ENCODE measurements around the gene THSD7A.

THSD7A gene

DNA sequence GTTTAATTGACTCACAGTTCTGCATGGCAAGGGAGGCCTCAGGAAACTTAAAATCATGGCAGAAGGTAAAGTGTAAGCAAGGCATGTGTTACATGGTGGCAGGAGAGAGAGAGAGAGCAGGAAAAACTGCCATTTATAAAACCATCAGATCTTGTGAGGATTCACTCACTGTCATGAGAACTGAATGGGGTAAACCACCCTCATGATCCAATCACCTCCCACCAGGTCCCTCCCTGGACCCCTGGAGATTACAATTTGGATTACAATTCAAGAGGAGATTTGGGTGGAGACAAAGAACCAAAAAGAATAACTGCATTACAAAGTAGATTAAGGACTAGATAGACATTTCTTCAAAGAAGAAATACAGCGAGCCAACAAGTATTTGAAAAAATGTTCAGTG is 324.1 kb downstream of the THSD7A start:
- no peak for DNase-seq (ENCODE audit: low read depth)

GRCh38 chr7:11506417-11506816 is 325.6 kb downstream of the THSD7A start:
- DNase-seq (ENCODE audit: low read depth) = no peak

DNA sequence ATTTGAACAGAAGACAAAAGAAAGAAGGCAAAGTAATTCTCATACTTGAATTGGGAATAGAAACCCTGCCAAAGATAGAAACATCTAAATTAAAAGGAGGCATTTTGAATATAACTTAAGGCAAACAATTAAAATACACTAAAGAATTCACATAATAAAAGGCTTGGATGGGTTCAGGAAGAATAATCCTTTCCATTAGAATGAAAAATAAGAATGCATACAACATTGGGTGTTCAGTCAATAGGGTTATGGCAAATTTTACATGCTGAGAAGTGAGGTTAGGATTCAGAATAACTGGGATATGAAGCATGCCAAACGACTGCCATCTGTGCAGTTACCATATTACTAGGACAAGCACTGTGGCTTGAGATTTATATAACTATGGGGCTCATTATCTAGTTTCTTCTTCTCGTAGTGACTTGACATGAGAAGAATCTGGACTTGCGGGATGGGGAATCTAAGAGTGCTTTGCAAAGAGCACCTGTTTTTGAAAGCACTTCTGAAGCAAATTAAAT is 326.5 kb downstream of the THSD7A start:
- DNase-seq (ENCODE audit: low read depth) = no peak

DNA sequence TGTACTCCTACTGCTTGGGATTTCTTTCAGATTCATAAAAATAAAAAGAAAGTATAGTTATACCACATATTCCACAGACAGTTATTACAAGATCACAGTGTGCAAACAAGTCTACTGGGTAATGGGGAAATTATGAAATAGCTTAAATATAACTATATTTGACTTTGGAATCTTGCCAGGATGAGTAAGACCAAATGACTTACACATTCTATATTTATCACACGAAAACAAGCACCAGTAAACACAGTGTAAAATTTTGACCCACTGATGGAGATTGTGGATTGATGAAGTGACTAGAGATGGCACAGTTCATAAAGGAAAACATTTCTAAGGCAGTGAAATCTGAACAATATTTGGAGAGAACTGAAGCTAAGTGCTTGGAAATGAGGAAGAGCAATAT is 339.7 kb downstream of the THSD7A start:
- DNase-seq (ENCODE audit: low read depth) = no peak

DNA sequence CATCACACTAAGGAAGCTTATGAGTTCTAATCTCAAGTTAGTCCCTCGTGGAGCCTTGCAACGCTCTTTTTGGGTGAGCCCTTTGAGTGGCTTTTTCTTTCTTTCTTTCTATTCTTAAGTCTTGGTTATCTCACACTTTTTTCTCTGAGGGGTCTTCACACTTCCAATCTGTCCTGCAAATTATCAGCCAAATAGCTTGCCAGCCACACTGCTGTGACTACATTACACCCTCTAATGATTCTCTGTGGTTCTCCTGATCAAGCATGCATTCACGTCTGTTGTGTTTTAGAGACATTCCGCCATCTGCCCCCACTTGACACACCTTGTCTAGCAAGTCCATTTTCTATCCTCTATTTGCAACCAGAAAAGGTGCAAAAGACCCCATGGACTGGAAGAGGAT is 340.2 kb downstream of the THSD7A start:
- no peak for DNase-seq (ENCODE audit: low read depth)

GRCh38 chr7:11489280-11489679 is 342.7 kb downstream of the THSD7A start:
- DNase-seq (ENCODE audit: low read depth) = no peak

- no peak for DNase-seq (ENCODE audit: low read depth)
Measured at GRCh38 chr7:11486271-11486670, 345.7 kb downstream of the THSD7A start.

DNA sequence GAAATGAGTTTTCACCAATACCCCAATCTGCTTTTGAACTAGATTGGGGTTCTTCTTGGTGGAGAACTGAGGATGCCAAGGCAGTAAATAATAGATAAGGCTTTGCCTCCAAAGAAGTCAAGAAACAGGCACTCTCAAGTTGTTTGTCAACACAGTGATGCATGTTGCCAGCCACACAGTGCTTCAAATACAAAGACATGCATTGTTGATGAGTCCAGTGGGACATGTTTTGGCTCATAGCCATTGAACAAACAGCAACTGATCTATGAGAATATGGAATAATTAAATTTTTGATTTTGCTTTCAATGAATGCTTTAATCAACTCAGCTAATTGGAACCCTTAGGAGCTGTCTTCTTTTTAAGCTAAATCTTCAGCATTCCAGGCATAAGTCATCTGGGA is 346.4 kb downstream of the THSD7A start:
- DNase-seq (ENCODE audit: low read depth) = no peak

GRCh38 chr7:11480143-11480542 is 351.9 kb downstream of the THSD7A start:
- DNase-seq (ENCODE audit: low read depth) = no peak

DNA sequence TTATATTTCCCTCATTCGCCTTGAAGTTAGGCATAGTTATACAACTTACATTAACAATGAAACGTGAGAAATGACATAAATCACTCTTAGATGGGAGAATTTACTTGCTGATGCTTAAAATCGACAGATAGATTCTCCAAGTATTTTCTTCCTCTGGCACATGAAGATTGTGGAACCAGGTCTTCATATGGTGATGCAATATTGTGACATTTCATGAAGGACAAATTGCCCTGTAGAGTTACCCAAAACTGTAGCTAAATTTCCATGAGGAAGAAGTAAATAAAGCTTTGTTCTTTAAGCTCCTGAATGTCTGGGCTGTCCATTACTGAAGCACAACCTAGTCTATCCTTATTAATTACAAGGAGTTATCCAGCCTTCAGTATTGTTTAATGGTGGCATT is 353.1 kb downstream of the THSD7A start:
- no peak for DNase-seq (ENCODE audit: low read depth)

- no peak for DNase-seq (ENCODE audit: low read depth)
Measured at GRCh38 chr7:11478426-11478825, 353.6 kb downstream of the THSD7A start.

GRCh38 chr7:11474902-11475585 is 357.0 kb downstream of the THSD7A start:
- DNase-seq (ENCODE audit: low read depth) = no peak

DNA sequence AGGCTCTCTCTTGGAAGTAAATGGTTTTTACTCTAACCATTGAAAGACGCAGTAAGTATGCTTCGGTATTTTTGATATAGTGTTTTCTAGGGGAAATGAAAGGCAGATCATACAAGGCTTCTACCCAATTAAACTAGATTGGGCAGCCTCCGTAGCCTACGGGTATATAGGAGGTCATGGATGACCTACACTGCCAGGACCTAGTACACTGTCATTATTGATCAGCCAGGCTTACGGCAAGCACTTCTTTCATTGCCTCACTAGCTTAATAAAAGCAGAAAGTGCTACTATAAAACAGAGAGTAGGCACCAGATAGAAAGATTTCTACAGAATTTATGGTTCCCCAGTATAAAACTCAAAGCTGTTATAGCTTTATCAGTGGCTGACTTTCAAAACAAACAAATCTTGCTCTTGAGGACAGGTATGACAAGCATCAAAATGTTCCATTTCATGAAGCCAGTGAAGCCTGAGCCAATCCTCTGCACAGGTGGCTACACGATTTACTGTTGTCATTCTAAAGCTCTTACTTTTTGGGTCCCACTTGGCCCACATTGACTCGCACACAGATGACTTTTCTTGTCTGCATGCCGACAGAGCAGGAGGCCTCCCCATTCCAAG is 358.1 kb downstream of the THSD7A start:
- no peak for DNase-seq (ENCODE audit: low read depth)

GRCh38 chr7:11473220-11473619 is 358.8 kb downstream of the THSD7A start:
- DNase-seq (ENCODE audit: low read depth) = no peak

DNA sequence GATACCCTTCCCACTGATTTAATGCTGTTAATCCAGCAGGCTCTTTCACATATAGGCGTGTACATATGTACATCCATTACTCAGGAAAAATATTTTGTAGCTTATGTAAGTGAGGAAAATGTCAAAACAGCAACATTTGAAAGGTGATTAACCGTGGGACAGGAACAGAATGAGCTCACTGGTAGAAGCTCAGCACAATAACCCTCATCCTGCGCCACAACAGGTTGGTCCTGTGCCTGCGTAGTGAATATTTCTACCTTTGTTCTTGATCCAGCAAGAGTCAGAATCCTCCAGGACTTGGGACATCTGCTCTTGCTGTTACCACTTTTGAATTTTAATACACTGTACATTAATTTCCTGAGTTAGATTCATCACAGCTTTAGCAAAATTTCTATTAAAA is 359.4 kb downstream of the THSD7A start:
- DNase-seq (ENCODE audit: low read depth) = no peak

DNA sequence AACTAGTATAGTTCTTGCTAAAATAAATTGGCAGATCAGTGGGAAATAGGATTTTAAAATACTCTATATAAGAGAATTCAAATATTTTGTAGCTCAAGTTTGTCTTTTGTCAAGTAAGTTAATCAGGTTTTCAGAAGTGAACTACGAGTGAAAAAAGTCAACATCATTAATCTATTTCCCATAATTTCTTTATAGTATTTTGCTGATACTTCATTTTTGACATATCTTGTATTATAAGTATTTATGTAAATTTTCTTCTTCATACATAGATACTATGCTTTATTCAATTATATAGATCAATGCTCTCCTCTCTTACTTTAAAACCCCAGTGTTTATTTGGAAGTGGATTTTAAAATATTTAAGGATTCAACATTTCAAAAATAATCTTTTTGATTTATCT is 360.7 kb downstream of the THSD7A start:
- no peak for DNase-seq (ENCODE audit: low read depth)

DNA sequence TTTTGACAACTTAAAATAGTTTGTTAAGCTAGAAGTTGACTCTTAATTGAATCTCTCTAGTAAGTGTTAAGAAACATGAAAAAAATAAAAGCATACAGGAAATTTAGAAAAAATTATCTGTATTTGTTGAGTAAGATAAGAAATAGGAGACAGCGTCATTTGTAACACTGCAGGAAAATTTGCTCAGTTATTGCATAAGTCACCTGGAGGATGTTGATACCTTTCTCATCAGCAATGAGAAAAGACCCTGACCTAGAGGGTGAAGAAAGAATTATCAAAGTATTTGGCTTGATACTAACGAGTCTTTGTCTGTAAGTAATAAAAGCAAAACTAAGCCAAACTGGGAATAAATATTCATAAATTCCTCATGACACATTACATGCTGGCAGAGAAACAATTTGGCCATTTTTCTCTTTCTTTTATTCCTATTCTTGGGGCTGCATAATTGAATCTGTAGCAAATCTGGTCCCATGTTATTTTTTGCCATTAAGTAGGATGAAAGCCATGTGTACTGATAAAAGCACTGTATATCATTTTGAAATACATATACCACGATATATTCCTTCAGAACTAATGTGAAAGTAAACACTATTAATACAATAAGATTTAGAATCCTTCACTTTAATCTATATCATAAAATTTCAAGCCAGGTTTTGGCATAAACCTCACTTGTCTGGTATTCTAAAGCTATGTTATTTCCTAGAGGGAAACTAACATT is 362.8 kb downstream of the THSD7A start:
- no peak for DNase-seq (ENCODE audit: low read depth)

GRCh38 chr7:11466517-11467105 is 365.4 kb downstream of the THSD7A start:
- DNase-seq (ENCODE audit: low read depth) = no peak

- no peak for DNase-seq (ENCODE audit: low read depth)
Measured at GRCh38 chr7:11464624-11465023, 367.4 kb downstream of the THSD7A start.

DNA sequence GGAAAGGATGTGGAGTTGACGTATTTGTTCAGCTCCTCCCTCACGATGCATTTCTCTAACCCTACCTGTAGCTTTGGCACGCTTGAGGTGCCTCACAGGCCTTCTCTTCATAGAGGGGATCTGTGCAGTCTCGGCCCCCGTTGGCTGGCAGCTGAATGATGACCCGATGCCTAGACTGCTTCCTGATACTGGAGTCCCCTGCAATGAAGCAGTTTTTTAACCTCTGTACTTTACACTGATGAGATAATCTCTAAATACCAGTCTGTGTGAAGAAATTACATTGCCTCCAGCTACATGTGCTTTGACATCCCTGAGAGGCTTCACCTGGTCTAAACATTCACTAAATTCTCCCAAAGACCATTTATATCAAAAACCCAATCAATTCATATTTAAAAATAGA is 370.1 kb downstream of the THSD7A start:
- no peak for DNase-seq (ENCODE audit: low read depth)

GRCh38 chr7:11458736-11459483 is 373.1 kb downstream of the THSD7A start:
- peak; percentile 26 for DNase-seq (ENCODE audit: low read depth)

- no peak for DNase-seq (ENCODE audit: low read depth)
Measured at GRCh38 chr7:11457419-11457818, 374.6 kb downstream of the THSD7A start.
